Astrocyte of the spinal cord (primary cell): ENCODE data around the gene THSD7A.
A peak's percentile ranks its signal among the peaks of the same experiment; 100 is the strongest.

Experiments
- DNase-seq: peaks from one replicate; pipeline ENCODE4 v3.0.0; 2011; ENCODE audit warnings: low read depth, low spot score
- H3K4me3 ChIP-seq: 2 replicates; pipeline ENCODE4 v1.5.1; 2011; ENCODE audit warnings: low read depth, mild to moderate bottlenecking, low read length, moderate library complexity
- in situ Hi-C: cut with HindIII; loops from 2 replicates; pipeline ENCODE4 v1.10.0; 2017; ENCODE audit warnings: low sequenced_read_pairs
- TF ChIP-seq, protein P1 (sequence below): IDR thresholded peaks from 2 replicates; pipeline ENCODE4 v1.5.1; 2012; ENCODE audit warnings: low read depth, mild to moderate bottlenecking, low read length, inconsistent platforms

Gene THSD7A

GRCh38 chr7:11633310-11633709 is 198.7 kb downstream of the THSD7A start:
- TF ChIP-seq, protein P1, sequence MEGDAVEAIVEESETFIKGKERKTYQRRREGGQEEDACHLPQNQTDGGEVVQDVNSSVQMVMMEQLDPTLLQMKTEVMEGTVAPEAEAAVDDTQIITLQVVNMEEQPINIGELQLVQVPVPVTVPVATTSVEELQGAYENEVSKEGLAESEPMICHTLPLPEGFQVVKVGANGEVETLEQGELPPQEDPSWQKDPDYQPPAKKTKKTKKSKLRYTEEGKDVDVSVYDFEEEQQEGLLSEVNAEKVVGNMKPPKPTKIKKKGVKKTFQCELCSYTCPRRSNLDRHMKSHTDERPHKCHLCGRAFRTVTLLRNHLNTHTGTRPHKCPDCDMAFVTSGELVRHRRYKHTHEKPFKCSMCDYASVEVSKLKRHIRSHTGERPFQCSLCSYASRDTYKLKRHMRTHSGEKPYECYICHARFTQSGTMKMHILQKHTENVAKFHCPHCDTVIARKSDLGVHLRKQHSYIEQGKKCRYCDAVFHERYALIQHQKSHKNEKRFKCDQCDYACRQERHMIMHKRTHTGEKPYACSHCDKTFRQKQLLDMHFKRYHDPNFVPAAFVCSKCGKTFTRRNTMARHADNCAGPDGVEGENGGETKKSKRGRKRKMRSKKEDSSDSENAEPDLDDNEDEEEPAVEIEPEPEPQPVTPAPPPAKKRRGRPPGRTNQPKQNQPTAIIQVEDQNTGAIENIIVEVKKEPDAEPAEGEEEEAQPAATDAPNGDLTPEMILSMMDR: no peak
- in situ Hi-C loops: no loop called here
- no peak for DNase-seq
- no peak overlapping the region for H3K4me3 ChIP-seq

GRCh38 chr7:11630355-11630754 is 201.6 kb downstream of the THSD7A start:
- in situ Hi-C loops: no loop called here

DNA sequence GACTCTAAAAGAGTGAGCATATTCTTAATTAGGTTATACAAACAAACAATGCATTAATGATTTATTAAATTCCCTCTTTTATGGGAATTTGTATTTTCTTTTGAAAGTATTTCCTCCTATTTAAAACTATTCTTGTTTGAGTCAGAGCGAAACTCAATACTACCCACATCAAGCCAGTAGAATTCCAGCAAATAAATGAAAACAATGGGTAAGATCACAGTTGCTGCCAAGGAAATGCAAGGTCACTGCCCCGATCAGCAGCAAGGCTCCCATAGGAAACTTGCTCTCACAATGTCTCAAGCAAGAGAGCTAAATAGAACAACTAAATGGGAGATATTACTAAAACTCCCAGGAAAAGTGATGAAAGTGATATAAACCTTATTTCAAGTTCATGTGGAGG is 206.3 kb downstream of the THSD7A start:
- H3K4me3 ChIP-seq: no peak overlapping the region
- DNase-seq: peak; percentile 40
- in situ Hi-C loops: no loop called here
- TF ChIP-seq, protein P1: no peak

More at GRCh38 chr7:11630355-11630754, 201.6 kb downstream of the THSD7A start:
- no peak overlapping the region for H3K4me3 ChIP-seq
- DNase-seq: no peak
- TF ChIP-seq, protein P1: no peak

DNA sequence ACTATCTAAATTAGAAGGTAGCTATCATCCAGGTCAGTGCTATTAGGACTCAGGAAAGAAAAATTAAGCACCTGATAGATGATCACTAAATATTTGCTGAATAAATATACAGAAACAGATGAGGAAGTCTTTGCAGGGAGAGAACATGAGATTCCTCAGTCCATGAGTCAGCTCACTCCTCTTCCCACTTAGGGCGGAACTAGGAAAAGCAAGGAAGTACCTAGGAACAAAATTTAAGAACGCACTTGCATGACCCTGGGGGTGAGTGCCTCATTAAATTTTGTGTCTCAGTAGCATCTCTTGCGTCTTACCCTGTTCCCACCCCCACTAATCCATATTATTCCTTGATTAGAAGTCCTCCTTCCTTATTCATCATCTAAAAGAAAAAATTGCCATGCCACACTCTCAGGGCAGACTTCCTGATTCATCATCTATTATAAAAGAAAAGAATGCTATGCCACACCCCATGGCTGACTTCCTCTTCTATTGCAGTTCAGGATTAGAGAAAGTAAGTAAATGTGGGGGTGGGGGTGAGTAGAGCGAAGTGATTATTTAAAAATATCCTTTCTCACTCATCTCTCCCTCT is 208.8 kb downstream of the THSD7A start:
- DNase-seq: no peak
- in situ Hi-C loops: no loop called here
- H3K4me3 ChIP-seq: no peak overlapping the region
- TF ChIP-seq, protein P1: no peak

DNA sequence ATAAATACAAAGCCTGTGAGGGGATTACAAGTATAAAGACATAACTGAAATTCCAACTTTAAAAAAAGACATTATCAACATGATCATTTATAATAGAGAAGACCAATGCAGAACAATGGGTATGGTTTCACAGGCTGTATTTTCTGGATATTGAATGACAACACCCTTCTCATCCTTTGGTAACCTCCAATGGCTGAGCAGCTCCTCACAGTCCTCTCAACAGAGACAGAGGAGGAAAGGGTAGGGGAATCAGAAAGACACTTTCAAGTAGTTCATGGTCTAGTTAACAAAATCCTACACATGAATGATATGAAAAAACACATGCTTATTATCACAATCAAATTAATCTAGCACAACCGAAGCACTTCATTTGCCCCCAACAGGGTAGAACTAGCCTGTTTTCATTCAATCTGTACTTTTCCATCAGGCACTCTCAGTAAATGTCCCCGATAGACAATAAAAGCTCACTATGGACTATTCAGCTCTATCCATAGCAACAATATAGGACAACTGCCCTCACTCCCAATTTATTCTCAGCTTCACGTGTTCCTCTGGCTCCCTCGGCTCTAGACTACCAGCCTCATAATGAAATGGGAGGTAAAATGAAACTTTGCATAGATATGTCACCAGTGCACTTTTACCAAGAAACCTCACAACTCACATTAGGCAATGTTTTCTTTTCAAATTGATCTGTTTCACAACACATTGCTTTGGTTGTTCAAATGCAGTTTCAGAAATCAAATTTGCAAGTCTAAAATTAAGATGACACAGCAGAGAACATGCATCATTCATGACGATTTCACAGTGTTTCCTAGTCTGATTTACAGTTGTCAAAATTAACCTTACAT is 211.4 kb downstream of the THSD7A start:
- no peak for DNase-seq
- no peak overlapping the region for H3K4me3 ChIP-seq
- TF ChIP-seq, protein P1: no peak
- in situ Hi-C loops: no loop called here

- DNase-seq: no peak
- in situ Hi-C loops: no loop called here
- no peak overlapping the region for H3K4me3 ChIP-seq
- TF ChIP-seq, protein P1: no peak
These were observed 215.5 kb downstream of the THSD7A start for GRCh38 chr7:11616466-11616865.
